ENCODE measurements around the gene BPI.

DNA sequence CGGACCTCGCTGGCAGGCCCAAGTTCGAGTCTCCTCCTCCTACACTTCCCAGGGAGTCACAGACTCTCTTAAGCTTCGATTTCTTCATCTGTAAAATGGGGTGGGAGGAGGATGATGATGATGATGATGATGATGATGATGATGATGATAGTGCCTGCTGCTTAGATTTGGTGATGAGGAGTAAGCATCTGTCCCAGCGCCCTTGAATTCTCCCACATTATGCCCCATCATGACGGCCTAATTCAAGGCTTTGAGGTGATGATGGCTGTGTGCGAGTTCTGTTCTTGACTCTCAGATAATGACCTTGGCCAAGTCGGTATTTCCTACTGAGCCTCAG lies 42.9 kb upstream of the BPI start:
- no peak for TF ChIP-seq POLR2A (IDR thresholded peaks at IDR 0.05)
- TF ChIP-seq, protein P1, sequence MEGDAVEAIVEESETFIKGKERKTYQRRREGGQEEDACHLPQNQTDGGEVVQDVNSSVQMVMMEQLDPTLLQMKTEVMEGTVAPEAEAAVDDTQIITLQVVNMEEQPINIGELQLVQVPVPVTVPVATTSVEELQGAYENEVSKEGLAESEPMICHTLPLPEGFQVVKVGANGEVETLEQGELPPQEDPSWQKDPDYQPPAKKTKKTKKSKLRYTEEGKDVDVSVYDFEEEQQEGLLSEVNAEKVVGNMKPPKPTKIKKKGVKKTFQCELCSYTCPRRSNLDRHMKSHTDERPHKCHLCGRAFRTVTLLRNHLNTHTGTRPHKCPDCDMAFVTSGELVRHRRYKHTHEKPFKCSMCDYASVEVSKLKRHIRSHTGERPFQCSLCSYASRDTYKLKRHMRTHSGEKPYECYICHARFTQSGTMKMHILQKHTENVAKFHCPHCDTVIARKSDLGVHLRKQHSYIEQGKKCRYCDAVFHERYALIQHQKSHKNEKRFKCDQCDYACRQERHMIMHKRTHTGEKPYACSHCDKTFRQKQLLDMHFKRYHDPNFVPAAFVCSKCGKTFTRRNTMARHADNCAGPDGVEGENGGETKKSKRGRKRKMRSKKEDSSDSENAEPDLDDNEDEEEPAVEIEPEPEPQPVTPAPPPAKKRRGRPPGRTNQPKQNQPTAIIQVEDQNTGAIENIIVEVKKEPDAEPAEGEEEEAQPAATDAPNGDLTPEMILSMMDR (IDR thresholded peaks at IDR 0.05) = no peak
